Liver (tissue), 9 donors: ENCODE measurements around the gene MOGAT3. TPM values are rescaled to one million over a fixed set of nuclear protein-coding genes. Genes with fewer than 3 reads are reported as not detected.
A peak's percentile ranks its signal among the peaks of the same experiment; 100 is the strongest.

ENCODE experiments used
- DNase-seq: peaks from one replicate; pipeline ENCODE4 v3.0.0-alpha.2; 2017; ENCODE audit warnings: low spot score
- H3K27ac ChIP-seq, 2 donors: one replicate each; pipeline ENCODE4 v1.7.0; 2013; ENCODE audit warnings: inconsistent platforms in 2 of 2, low read length in 2 of 2, control low read depth in 1 of 2, low read depth in 1 of 2, mild to moderate bottlenecking in 1 of 2
- H3K27me3 ChIP-seq, 4 donors: one replicate each; pipeline versions ENCODE4 v1.6.1 to v1.7.0; 2013; ENCODE audit warnings: low read length in 3 of 4, inconsistent platforms in 1 of 4, mild to moderate bottlenecking in 1 of 4, moderate library complexity in 1 of 4; ENCODE audit not compliant: control insufficient read depth in 4 of 4, insufficient read depth in 4 of 4
- H3K36me3 ChIP-seq, 4 donors: one replicate each; pipeline versions ENCODE4 v1.6.1 to v1.7.0; 2013; ENCODE audit warnings: low read length in 3 of 4, mild to moderate bottlenecking in 3 of 4, low read depth in 1 of 4, moderate library complexity in 1 of 4; ENCODE audit not compliant: control insufficient read depth in 4 of 4, insufficient read depth in 3 of 4
- H3K4me1 ChIP-seq, 4 donors: one replicate each; pipeline versions ENCODE4 v1.6.1 to v1.7.0; 2013; ENCODE audit warnings: low read length in 3 of 4, mild to moderate bottlenecking in 3 of 4, moderate library complexity in 1 of 4; ENCODE audit not compliant: control insufficient read depth in 4 of 4, insufficient read depth in 4 of 4
- H3K4me3 ChIP-seq, 3 donors: one replicate each; pipeline versions ENCODE4 v1.6.1 to v1.7.0; 2013; ENCODE audit warnings: low read length in 3 of 3, control low read depth in 1 of 3, low read depth in 1 of 3, mild to moderate bottlenecking in 1 of 3
- H3K9ac ChIP-seq, 2 donors: one replicate each; pipeline ENCODE4 v1.7.0; 2013; ENCODE audit warnings: low read length in 2 of 2, mild to moderate bottlenecking in 2 of 2, moderate library complexity in 2 of 2, control low read depth in 1 of 2, low read depth in 1 of 2
- H3K9me3 ChIP-seq, 4 donors: one replicate each; pipeline versions ENCODE4 v1.6.1 to v1.7.0; 2013; ENCODE audit warnings: low read length in 3 of 4; ENCODE audit not compliant: control insufficient read depth in 4 of 4
- ATF3 ChIP-seq: IDR thresholded peaks from 2 replicates; pipeline ENCODE4 v1.6.1; 2016; ENCODE audit warnings: antibody characterized with exemption
- JUND ChIP-seq, 2 donors: IDR thresholded peaks; 2 replicates each; pipeline ENCODE4 v1.6.1; 2016; ENCODE audit warnings: antibody characterized with exemption in 2 of 2
- SP1 ChIP-seq: IDR thresholded peaks from 2 replicates; pipeline ENCODE4 v1.6.1; 2018; ENCODE audit warnings: antibody characterized with exemption, mild to moderate bottlenecking
- TAF1 ChIP-seq: conservative IDR thresholded peaks from 2 replicates; pipeline ENCODE4 v1.6.1; 2016; ENCODE audit warnings: antibody characterized with exemption, mild to moderate bottlenecking
- WGBS: extraction: QIAGEN DNeasy Blood & Tissue Kit; methylation state at CpG from one replicate; pipeline ENCODE4 v1.1.7; 2013; 5-methylcytosine and 5-hydroxymethylcytosine counted together
- polyA plus RNA-seq, 2 donors: library from polyadenylated mRNA; stranded (reverse) in 1 of 2; unstranded in 1 of 2; fragments of 200-250 nt in 1 of 2; fragments of >200 nt in 1 of 2; fragmentation: Nextera tagmentation in 1 of 2; extraction: Ambion mirVana in 1 of 2; gene quantifications; one replicate each; pipeline versions ENCODE4 v1.2.1 to v1.2.3, GENCODE V29; 2013 to 2015
- total RNA-seq, 2 donors: library from RNA; depleted of rRNA; stranded (reverse); fragments of >200 nt; gene quantifications; one replicate each; pipeline ENCODE4 v1.2.3, GENCODE V29; 2014
- TF ChIP-seq, protein P1 (sequence below): IDR thresholded peaks from 2 replicates; pipeline ENCODE4 v1.6.1; 2016; ENCODE audit warnings: antibody characterized with exemption
- TF ChIP-seq, protein P2 (sequence below): IDR thresholded peaks from 2 replicates; pipeline ENCODE4 v1.6.1; 2016; ENCODE audit warnings: antibody characterized with exemption, mild to moderate bottlenecking
- donor health status: healthy.
- donor health status: healthy.
- donor health status: healthy.
- donor health status: healthy.
- donor health status: healthy.

MOGAT3 gene
- total and polyA plus RNA-seq, 4 donors, result 1.8 to 7.9 (median 3.7) TPM

GRCh38 chr7:101165958-101166647 lies 34.7 kb downstream of the MOGAT3 start:
- no peak overlapping the region for H3K4me3 ChIP-seq
- WGBS, result 3% methylated on average over 38 of the region's 38 CpGs
- no peaks in the 10 kb centered on the region for H3K36me3 ChIP-seq
- no peak for DNase-seq
- no peak overlapping the region for H3K9ac ChIP-seq
- H3K27ac ChIP-seq, result no peak overlapping the region
- H3K4me1 ChIP-seq, result peaks cover 4 to 34% (median 14%) of the 10 kb centered on the region in 4 donors
- H3K27me3 ChIP-seq, result peaks cover 7 to 9% (median 8%) of the 10 kb centered on the region in 4 donors
- TF ChIP-seq, protein P1, sequence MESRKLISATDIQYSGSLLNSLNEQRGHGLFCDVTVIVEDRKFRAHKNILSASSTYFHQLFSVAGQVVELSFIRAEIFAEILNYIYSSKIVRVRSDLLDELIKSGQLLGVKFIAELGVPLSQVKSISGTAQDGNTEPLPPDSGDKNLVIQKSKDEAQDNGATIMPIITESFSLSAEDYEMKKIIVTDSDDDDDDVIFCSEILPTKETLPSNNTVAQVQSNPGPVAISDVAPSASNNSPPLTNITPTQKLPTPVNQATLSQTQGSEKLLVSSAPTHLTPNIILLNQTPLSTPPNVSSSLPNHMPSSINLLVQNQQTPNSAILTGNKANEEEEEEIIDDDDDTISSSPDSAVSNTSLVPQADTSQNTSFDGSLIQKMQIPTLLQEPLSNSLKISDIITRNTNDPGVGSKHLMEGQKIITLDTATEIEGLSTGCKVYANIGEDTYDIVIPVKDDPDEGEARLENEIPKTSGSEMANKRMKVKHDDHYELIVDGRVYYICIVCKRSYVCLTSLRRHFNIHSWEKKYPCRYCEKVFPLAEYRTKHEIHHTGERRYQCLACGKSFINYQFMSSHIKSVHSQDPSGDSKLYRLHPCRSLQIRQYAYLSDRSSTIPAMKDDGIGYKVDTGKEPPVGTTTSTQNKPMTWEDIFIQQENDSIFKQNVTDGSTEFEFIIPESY, result no peak
- TF ChIP-seq SP1 (no peak), TAF1 (no peak), JUND (IDR thresholded peaks at IDR 0.05) (no peak)
- TF ChIP-seq, protein P2, sequence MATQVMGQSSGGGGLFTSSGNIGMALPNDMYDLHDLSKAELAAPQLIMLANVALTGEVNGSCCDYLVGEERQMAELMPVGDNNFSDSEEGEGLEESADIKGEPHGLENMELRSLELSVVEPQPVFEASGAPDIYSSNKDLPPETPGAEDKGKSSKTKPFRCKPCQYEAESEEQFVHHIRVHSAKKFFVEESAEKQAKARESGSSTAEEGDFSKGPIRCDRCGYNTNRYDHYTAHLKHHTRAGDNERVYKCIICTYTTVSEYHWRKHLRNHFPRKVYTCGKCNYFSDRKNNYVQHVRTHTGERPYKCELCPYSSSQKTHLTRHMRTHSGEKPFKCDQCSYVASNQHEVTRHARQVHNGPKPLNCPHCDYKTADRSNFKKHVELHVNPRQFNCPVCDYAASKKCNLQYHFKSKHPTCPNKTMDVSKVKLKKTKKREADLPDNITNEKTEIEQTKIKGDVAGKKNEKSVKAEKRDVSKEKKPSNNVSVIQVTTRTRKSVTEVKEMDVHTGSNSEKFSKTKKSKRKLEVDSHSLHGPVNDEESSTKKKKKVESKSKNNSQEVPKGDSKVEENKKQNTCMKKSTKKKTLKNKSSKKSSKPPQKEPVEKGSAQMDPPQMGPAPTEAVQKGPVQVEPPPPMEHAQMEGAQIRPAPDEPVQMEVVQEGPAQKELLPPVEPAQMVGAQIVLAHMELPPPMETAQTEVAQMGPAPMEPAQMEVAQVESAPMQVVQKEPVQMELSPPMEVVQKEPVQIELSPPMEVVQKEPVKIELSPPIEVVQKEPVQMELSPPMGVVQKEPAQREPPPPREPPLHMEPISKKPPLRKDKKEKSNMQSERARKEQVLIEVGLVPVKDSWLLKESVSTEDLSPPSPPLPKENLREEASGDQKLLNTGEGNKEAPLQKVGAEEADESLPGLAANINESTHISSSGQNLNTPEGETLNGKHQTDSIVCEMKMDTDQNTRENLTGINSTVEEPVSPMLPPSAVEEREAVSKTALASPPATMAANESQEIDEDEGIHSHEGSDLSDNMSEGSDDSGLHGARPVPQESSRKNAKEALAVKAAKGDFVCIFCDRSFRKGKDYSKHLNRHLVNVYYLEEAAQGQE, result no peak
- H3K9me3 ChIP-seq, result no peaks in the 10 kb centered on the region

GRCh38 chr7:101165075-101165957 lies 35.5 kb downstream of the MOGAT3 start, which contains the start of gene VGF:
Gene VGF (minus strand): TSS chr7:101165569. CDS start chr7:101164843, 726 bp downstream.
- H3K27ac ChIP-seq, result no peak within 1 kb of the TSS
- peaks cover 4 to 34% (median 14%) of the 10 kb centered on the region in 4 donors for H3K4me1 ChIP-seq
- no peaks in the 10 kb centered on the region for H3K9me3 ChIP-seq
- WGBS, result 3% methylated on average over 74 of the region's 74 CpGs
- H3K4me3 ChIP-seq, result peak within 1 kb of the TSS in 1 of 3 donors; percentile 12
- TF ChIP-seq ATF3, result no peak
- peak; percentile 30 for TF ChIP-seq SP1
- TF ChIP-seq, protein P2, result peak; percentile 100
- peak; percentile 84 for DNase-seq
- H3K9ac ChIP-seq, result no peak within 1 kb of the TSS
- H3K36me3 ChIP-seq, result peaks cover 0 to 1% (median under 1%) of the 10 kb centered on the region in 4 donors
- H3K27me3 ChIP-seq, result peaks cover 7 to 9% (median 7%) of the 10 kb centered on the region in 4 donors
